Endometrial microvascular endothelial cells (primary cell): ENCODE results near the gene ZC3H10. TPM values are rescaled to one million over a fixed set of nuclear protein-coding genes. Genes with fewer than 3 reads are reported as not detected.

Source experiments
- in situ Hi-C: cut with HindIII; loops from 2 replicates; pipeline ENCODE4 v1.10.0; 2017; ENCODE audit warnings: low sequenced_read_pairs, low pct_unique_long_range_greater_than_20kb; ENCODE audit errors: inconsistent ontology term
- total RNA-seq: library from RNA; depleted of rRNA; stranded (reverse); fragments of >200 nt; gene quantifications from one replicate; pipeline ENCODE4 v1.2.3, GENCODE V29; 2015; ENCODE audit errors: inconsistent ontology term

ZC3H10 gene
- total RNA-seq, 1 donor from 2014 or later: 3.0 TPM

- in situ Hi-C loops: no loop called here
Measured at GRCh38 chr12:56160894-56161689, 43.0 kb downstream of the ZC3H10 start.

GRCh38 chr12:56161690-56162351 lies 43.8 kb downstream of the ZC3H10 start:
- in situ Hi-C loops: no loop called here

- in situ Hi-C loops: no loop called here
Measured at GRCh38 chr12:56162468-56163290, 44.6 kb downstream of the ZC3H10 start.

- in situ Hi-C loops: no loop called here
Measured at GRCh38 chr12:56163533-56164344, 45.7 kb downstream of the ZC3H10 start.

- in situ Hi-C loops: no loop called here
Measured at GRCh38 chr12:56164345-56164729, 46.3 kb downstream of the ZC3H10 start.

- in situ Hi-C loops: no loop called here
Measured at GRCh38 chr12:56165369-56165768, 47.3 kb downstream of the ZC3H10 start.

- in situ Hi-C loops: no loop called here
Measured at GRCh38 chr12:56169229-56169759, 51.2 kb downstream of the ZC3H10 start.

- in situ Hi-C loops: no loop called here
Measured at GRCh38 chr12:56172839-56173238, 54.8 kb downstream of the ZC3H10 start.

Other genes with a start within 250 kb of the ZC3H10 start
- gene PYM1, start 190.4 kb upstream of the ZC3H10 start, total RNA-seq: 29.1 TPM
- gene DGKA, start 187.1 kb upstream of the ZC3H10 start, total RNA-seq: 82.4 TPM
- not detected for gene PMEL, start 152.2 kb upstream of the ZC3H10 start, total RNA-seq
- 61.3 TPM for gene CDK2, start 151.4 kb upstream of the ZC3H10 start, total RNA-seq
- 53.3 TPM for gene RAB5B, start 144.2 kb upstream of the ZC3H10 start, total RNA-seq
- 22.4 TPM for gene SUOX, start 121.0 kb upstream of the ZC3H10 start, total RNA-seq
- 1.0 TPM for gene IKZF4, start 97.2 kb upstream of the ZC3H10 start, total RNA-seq
- gene RPS26, start 76.3 kb upstream of the ZC3H10 start, total RNA-seq: 1,767 TPM
- not detected for gene ERBB3, start 38.1 kb upstream of the ZC3H10 start, total RNA-seq
- 226 TPM for gene PA2G4, start 13.7 kb upstream of the ZC3H10 start, total RNA-seq
- 2,640 TPM for gene RPL41, start 1.6 kb upstream of the ZC3H10 start, total RNA-seq
- 193 TPM for gene ESYT1, start 10.0 kb downstream of the ZC3H10 start, total RNA-seq
- gene MYL6B, start 34.3 kb downstream of the ZC3H10 start, total RNA-seq: 121 TPM
- 2,953 TPM for gene MYL6, start 40.1 kb downstream of the ZC3H10 start, total RNA-seq
- gene SMARCC2, start 71.2 kb downstream of the ZC3H10 start, total RNA-seq: 43.6 TPM
- 57.4 TPM for gene RNF41, start 103.7 kb downstream of the ZC3H10 start, total RNA-seq
- 60.3 TPM for gene NABP2, start 106.1 kb downstream of the ZC3H10 start, total RNA-seq
- 3.7 TPM for gene SLC39A5, start 111.8 kb downstream of the ZC3H10 start, total RNA-seq
- gene ANKRD52, start 140.1 kb downstream of the ZC3H10 start, total RNA-seq: 20.3 TPM
- gene COQ10A, start 148.7 kb downstream of the ZC3H10 start, total RNA-seq: 10.8 TPM
- 257 TPM for gene CS, start 182.1 kb downstream of the ZC3H10 start, total RNA-seq
- 105 TPM for gene CNPY2, start 197.7 kb downstream of the ZC3H10 start, total RNA-seq
- gene PAN2, start 215.7 kb downstream of the ZC3H10 start, total RNA-seq: 5.0 TPM
- gene IL23A, start 220.6 kb downstream of the ZC3H10 start, total RNA-seq: not detected
- 66.7 TPM for gene STAT2, start 241.8 kb downstream of the ZC3H10 start, total RNA-seq
- gene APOF, start 244.6 kb downstream of the ZC3H10 start, total RNA-seq: not detected